Kidney epithelial cell (primary cell): ENCODE data around the gene TOP3A. TPM values are rescaled to one million over a fixed set of nuclear protein-coding genes. Genes with fewer than 3 reads are reported as not detected.
A peak's percentile ranks its signal among the peaks of the same experiment; 100 is the strongest.

ENCODE experiments used
- DNase-seq: peaks from one replicate; pipeline ENCODE4 v3.0.0-alpha.2; 2010; ENCODE audit warnings: low read depth
- H3K27me3 ChIP-seq: 2 replicates; pipeline ENCODE4 v1.6.0; 2011; ENCODE audit warnings: low read length; ENCODE audit not compliant: control insufficient read depth, insufficient read depth
- H3K36me3 ChIP-seq: 2 replicates; pipeline ENCODE4 v1.5.1; 2011; ENCODE audit warnings: low read length; ENCODE audit not compliant: control insufficient read depth, insufficient read depth
- H3K4me3 ChIP-seq: 2 replicates; pipeline ENCODE4 v1.5.1; 2011; ENCODE audit warnings: low read depth, mild to moderate bottlenecking, control low read depth, low read length
- total RNA-seq: library from RNA; depleted of rRNA; stranded (reverse); fragments of >200 nt; gene quantifications from 2 replicates; pipeline ENCODE4 v1.2.3, GENCODE V29; 2015
- TF ChIP-seq, protein P1 (sequence below): IDR thresholded peaks from 2 replicates; pipeline ENCODE4 v1.5.1; 2011; ENCODE audit warnings: mild to moderate bottlenecking, moderate library complexity, low read length, control low read depth, inconsistent platforms; ENCODE audit not compliant: insufficient read depth, poor library complexity, severe bottlenecking

Gene TOP3A
- total RNA-seq, 1 donor from 2014 or later = 35.6 TPM

DNA sequence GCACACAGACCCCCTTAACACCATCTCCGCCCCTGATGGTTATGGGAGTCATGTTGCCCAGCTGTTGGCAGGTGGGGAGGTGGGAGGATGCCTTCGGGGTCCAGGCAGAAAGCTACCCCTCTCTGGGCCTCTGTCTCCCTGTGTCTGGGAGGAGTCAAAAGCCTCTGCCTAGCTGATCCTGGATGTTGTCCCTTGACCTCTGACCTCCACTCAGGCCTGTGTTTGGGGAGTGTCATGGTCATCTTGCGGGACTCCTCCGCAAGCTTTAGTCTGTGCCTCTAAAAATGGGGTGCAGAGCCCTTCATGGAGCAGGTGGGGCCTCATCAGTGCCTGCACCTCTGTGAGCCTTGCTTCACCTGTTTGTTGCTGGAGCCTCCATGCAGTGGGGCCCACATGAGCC lies 85.5 kb downstream of the TOP3A start:
- peaks cover 2% of the 10 kb centered on the region for H3K36me3 ChIP-seq
- no peak for DNase-seq
- TF ChIP-seq, protein P1, sequence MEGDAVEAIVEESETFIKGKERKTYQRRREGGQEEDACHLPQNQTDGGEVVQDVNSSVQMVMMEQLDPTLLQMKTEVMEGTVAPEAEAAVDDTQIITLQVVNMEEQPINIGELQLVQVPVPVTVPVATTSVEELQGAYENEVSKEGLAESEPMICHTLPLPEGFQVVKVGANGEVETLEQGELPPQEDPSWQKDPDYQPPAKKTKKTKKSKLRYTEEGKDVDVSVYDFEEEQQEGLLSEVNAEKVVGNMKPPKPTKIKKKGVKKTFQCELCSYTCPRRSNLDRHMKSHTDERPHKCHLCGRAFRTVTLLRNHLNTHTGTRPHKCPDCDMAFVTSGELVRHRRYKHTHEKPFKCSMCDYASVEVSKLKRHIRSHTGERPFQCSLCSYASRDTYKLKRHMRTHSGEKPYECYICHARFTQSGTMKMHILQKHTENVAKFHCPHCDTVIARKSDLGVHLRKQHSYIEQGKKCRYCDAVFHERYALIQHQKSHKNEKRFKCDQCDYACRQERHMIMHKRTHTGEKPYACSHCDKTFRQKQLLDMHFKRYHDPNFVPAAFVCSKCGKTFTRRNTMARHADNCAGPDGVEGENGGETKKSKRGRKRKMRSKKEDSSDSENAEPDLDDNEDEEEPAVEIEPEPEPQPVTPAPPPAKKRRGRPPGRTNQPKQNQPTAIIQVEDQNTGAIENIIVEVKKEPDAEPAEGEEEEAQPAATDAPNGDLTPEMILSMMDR = no peak
- no peaks in the 10 kb centered on the region for H3K27me3 ChIP-seq
- no peak overlapping the region for H3K4me3 ChIP-seq

DNA sequence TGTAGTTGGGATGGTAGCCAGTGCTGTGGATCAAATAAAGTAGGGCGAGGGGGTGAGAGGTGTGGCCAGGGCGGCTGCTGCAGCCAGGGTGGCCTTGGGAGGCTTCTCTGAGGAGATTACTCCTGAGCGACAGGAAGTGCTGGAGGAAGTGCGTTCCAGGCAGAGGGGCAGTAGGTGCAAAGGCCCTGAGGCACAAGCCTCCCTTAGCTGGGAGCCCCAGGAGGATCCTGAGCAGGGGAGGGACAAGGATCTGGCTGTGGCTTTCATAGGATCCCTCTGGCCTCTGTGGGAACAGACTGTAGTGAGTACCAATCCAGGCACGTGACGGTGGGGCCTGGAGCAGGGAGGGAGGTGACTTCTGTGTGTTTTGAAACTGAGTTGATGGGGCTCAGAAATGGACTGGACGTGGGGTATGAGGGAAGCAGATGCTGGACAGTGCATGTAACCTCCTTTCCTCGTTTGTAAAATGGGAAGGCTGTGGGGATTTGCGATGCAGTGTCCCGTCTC lies 86.6 kb downstream of the TOP3A start:
- H3K36me3 ChIP-seq = no peaks in the 10 kb centered on the region
- no peak for DNase-seq
- TF ChIP-seq, protein P1 = no peak
- H3K4me3 ChIP-seq = no peak overlapping the region
- H3K27me3 ChIP-seq = no peaks in the 10 kb centered on the region

DNA sequence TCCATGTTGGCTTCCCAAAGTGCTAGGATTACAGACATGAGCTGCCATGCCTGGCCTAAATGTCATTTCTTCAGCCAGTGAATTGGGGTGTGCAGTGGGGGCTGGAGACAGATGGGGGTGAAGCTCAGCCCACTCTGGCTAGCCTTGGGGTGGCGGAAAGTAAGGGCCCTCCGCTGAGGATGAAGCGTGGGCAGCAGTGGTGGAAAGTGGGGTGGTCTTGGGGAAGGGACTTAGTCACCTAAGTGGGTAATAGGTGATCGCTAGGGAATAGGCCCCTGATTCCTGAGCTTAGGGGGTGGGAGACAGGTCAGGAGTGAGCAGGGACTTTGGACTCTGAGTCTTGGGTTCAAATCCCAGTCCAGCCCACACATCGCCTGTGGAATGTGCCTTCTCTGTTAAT lies 87.2 kb downstream of the TOP3A start:
- TF ChIP-seq, protein P1 = no peak
- Histone ChIP-seq H3K27me3 (no peaks in the 10 kb centered on the region), H3K4me3 (no peak overlapping the region), H3K36me3 (no peaks in the 10 kb centered on the region)
- DNase-seq = no peak

DNA sequence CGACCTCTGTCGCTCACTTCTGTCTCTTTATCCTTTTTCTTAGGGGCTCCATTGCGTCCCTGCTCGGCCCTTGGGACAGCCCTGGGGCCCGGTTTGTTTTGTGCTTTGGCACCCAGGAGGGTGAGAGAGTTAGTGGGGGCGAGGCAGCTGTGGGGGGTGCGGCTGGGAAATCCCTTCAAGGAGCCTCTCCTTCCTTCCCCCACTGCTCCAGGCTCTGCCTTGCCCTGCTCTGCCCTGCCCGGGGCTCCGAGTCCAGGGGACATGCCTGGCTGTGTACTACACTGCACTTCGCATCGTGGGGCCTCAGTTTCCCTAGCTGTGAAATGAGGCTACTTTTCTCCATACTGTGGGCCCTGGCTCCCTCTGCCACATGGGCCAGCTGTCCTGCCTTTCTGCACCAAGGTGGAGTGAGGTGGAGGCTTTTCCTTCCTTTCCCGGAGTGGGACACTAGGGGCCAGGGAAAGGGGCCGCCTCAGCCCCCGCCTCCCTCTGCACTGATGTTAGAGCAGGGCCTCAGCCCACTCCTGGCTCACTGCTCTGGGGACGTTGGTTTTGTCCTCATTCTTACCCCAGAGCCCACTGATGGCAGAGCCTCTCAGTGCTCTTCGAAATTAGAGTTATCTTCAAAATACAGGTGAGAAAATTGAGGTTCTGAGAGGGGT lies 88.4 kb downstream of the TOP3A start:
- DNase-seq = no peak
- Histone ChIP-seq H3K36me3 (no peaks in the 10 kb centered on the region), H3K27me3 (no peaks in the 10 kb centered on the region), H3K4me3 (peak overlapping the region; percentile 68)
- TF ChIP-seq, protein P1 = no peak

DNA sequence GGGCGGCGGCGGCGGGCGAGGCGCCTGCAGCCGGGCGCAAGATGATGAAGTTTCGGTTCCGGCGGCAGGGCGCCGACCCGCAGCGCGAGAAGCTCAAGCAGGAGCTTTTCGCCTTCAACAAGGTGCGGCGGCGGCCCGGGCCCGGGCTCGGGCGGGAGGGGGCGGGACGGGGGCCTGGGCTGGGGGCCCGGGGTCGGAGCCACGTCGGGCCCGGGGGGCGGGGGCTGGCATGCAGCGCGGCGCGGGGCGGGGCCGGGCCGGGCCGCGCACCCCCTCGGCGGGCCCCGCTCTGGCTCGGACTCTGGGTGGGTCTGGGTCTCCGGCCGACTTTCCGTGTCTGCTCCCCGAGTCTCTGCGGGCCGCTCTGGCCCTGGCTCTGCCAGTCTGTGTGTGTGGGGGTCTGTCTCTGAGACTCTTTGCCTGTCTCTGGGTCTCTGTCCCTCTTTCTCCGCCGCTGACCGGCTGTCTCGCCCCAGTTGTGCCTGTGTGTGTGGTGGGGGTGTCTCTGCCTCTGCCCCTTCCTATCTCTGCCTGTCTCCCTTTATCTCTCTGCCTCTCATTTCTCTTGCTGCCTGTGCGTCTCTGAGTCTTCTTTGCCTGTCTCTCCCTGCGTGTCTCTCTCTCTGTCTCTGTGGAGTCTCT lies 89.0 kb downstream of the TOP3A start:
- TF ChIP-seq, protein P1 = no peak

DNA sequence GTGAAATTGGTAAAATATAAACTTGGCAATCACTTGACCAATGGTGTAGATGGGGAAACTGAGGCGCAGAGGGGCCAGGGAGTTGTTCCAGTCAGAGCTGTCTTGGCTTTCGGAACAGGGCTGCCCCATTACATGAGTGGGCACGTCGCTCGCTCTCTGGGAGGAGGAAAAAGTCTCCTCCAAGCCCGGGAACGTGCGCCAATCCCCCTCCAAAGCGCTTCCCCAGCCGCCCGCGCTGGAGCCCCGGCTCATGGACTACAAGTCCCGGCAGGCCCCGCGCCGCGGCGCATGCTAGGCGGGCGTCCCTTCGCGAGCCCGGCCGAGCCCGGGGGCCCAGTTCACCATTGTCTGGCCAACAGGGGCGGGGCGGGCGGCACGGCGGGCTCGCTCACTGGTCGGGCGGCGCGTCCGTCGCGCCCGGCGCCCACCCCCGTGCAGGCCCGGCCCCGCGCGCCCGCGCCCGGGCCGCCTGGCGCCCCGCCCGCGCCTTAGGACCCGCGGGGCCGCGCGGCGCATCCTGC lies 89.6 kb downstream of the TOP3A start, which contains the start of gene LLGL1:
TSS of gene LLGL1 (plus strand) at position 515 of the 521 bp plus-strand sequence. CDS start 48 bp downstream, outside the sequence.
- no peaks in the 10 kb centered on the region for H3K36me3 ChIP-seq
- TF ChIP-seq, protein P1 = no peak
- DNase-seq = peak; percentile 56
- H3K4me3 ChIP-seq = peak within 1 kb of the TSS; percentile 68
- H3K27me3 ChIP-seq = no peaks in the 10 kb centered on the region

More for the DNA sequence above, 89.0 kb downstream of the TOP3A start:
- Histone ChIP-seq H3K36me3 (no peaks in the 10 kb centered on the region), H3K27me3 (no peaks in the 10 kb centered on the region), H3K4me3 (peak overlapping the region; percentile 68)
- DNase-seq = no peak
